H1 (cell line): ENCODE data around the gene ANKFY1. TPM values are rescaled to one million over a fixed set of nuclear protein-coding genes. Genes with fewer than 3 reads are reported as not detected.

Source experiments
- CTCF ChIA-PET: fragments of 300-600 bp; sonication (Branson Sonifier 250); formaldehyde crosslinking; loops from one replicate; lab custom pipeline; 2021; ENCODE audit not compliant: partially characterized antibody; lab: Charles Lee
- POLR2A ChIA-PET: fragments of 300-600 bp; sonication (Branson Sonifier 250); formaldehyde crosslinking; loops from one replicate; lab custom pipeline; 2021; ENCODE audit warnings: inconsistent platforms; ENCODE audit not compliant: partially characterized antibody; lab: Charles Lee
- DNase-seq, 2 experiments: peaks; one replicate each; pipeline versions ENCODE4 v3.0.0 to v3.0.0-alpha.2; 2010 to 2022; ENCODE audit warnings: low spot score in 2 of 2, low read depth in 1 of 2, mixed read lengths in 1 of 2
- FAIRE-seq: peaks from 2 replicates; lab custom pipeline; 2011; peaks lifted over from hg19 to GRCh38; lab: Jason Lieb, UNC
- H2AFZ ChIP-seq: 2 replicates; pipeline ENCODE4 v1.8.1; 2012; ENCODE audit warnings: low read length, inconsistent platforms
- H2AK5ac ChIP-seq: 2 replicates; pipeline ENCODE4 v1.6.1; 2013; ENCODE audit warnings: low read depth, low read length
- H2BK120ac ChIP-seq: replicated peaks from 2 replicates; pipeline ENCODE3; 2013; ENCODE audit warnings: low read depth, low read length, inconsistent platforms
- H2BK12ac ChIP-seq: 2 replicates; pipeline ENCODE4 v1.6.1; 2013; ENCODE audit warnings: low read depth, low read length
- H2BK15ac ChIP-seq: 2 replicates; pipeline ENCODE4 v1.6.1; 2013; ENCODE audit warnings: low read length
- H2BK20ac ChIP-seq: 2 replicates; pipeline ENCODE4 v1.6.1; 2013; ENCODE audit warnings: low read length
- H2BK5ac ChIP-seq: 2 replicates; pipeline ENCODE4 v1.6.1; 2013; ENCODE audit warnings: low read depth, low read length
- H3K14ac ChIP-seq: 2 replicates; pipeline ENCODE4 v1.6.1; 2013; ENCODE audit warnings: inconsistent platforms; ENCODE audit not compliant: insufficient read length
- H3K18ac ChIP-seq: 2 replicates; pipeline ENCODE4 v1.6.1; 2013; ENCODE audit warnings: low read length; ENCODE audit errors: extremely low read depth
- H3K23ac ChIP-seq: 2 replicates; pipeline ENCODE4 v1.6.1; 2013; ENCODE audit warnings: inconsistent platforms; ENCODE audit not compliant: insufficient read length
- H3K23me2 ChIP-seq: 2 replicates; pipeline ENCODE4 v1.6.1; 2013; ENCODE audit warnings: low read depth, low read length
- H3K27ac ChIP-seq: 2 replicates; pipeline ENCODE4 v1.6.1; 2011; ENCODE audit warnings: low read depth, low read length, inconsistent platforms
- H3K27me3 ChIP-seq, 4 experiments: replicated peaks in 1 of 4; 1 replicate in 1 of 4; 2 replicates in 3 of 4; pipeline versions ENCODE4 v1.6.1 to v1.8.1; 2011 to 2013; ENCODE audit warnings: low read length in 3 of 4, mild to moderate bottlenecking in 3 of 4, inconsistent platforms in 2 of 4, mixed read lengths in 2 of 4, moderate library complexity in 1 of 4; ENCODE audit not compliant: control insufficient read depth in 3 of 4, insufficient read depth in 3 of 4; ENCODE audit errors: extremely low read depth in 1 of 4
- H3K36me3 ChIP-seq, 4 experiments: 2 replicates each; pipeline versions ENCODE4 v1.6.1 to v1.8.1; 2011 to 2013; ENCODE audit warnings: mild to moderate bottlenecking in 4 of 4, low read length in 3 of 4, moderate library complexity in 2 of 4, control low read depth in 1 of 4, inconsistent platforms in 1 of 4; ENCODE audit not compliant: insufficient read depth in 4 of 4, control insufficient read depth in 2 of 4
- H3K4ac ChIP-seq: replicated peaks from 2 replicates; pipeline ENCODE3; 2013; ENCODE audit warnings: low read length, low read depth, mixed read lengths, inconsistent platforms; ENCODE audit not compliant: insufficient read length
- H3K4me1 ChIP-seq, 4 experiments: replicated peaks in 1 of 4; 1 replicate in 1 of 4; 2 replicates in 3 of 4; pipeline versions ENCODE4 v1.6.1 to v1.8.1; 2011 to 2013; ENCODE audit warnings: low read length in 3 of 4, inconsistent platforms in 2 of 4, mixed read lengths in 1 of 4; ENCODE audit not compliant: insufficient read depth in 4 of 4, control insufficient read depth in 3 of 4
- H3K4me2 ChIP-seq, 2 experiments: 2 replicates each; pipeline versions ENCODE4 v1.6.1 to v1.8.1; 2011 to 2013; ENCODE audit warnings: low read depth in 2 of 2, low read length in 2 of 2, control low read depth in 1 of 2, inconsistent platforms in 1 of 2, mild to moderate bottlenecking in 1 of 2; ENCODE audit not compliant: insufficient read depth in 1 of 2
- H3K4me3 ChIP-seq, 4 experiments: fragments of 200-600, 300-600 bp in 1 of 4; sonication (generic), shearing (Covaris generic), sonication (Bioruptor Twin) in 1 of 4; 2 replicates each; pipeline versions ENCODE4 v1.5.1 to v1.8.1; 2011 to 2016; ENCODE audit warnings: low read length in 4 of 4, low read depth in 3 of 4, control low read depth in 2 of 4, inconsistent platforms in 2 of 4, mild to moderate bottlenecking in 2 of 4, mixed read lengths in 1 of 4, moderate library complexity in 1 of 4; ENCODE audit not compliant: insufficient read depth in 2 of 4; ENCODE audit errors: extremely low read depth in 1 of 4
- H3K56ac ChIP-seq: replicated peaks from 2 replicates; pipeline ENCODE3; 2013; ENCODE audit warnings: low read depth, mild to moderate bottlenecking, mixed read lengths, low read length, inconsistent platforms; ENCODE audit not compliant: insufficient read length
- H3K79me1 ChIP-seq: 2 replicates; pipeline ENCODE4 v1.6.1; 2013; ENCODE audit warnings: low read depth, low read length, control low read depth
- H3K79me2 ChIP-seq, 2 experiments: 2 replicates each; pipeline versions ENCODE4 v1.6.1 to v1.8.1; 2012 to 2013; ENCODE audit warnings: low read length in 2 of 2, mild to moderate bottlenecking in 2 of 2, inconsistent platforms in 1 of 2; ENCODE audit not compliant: insufficient read depth in 2 of 2, control insufficient read depth in 1 of 2
- H3K9ac ChIP-seq, 4 experiments: replicated peaks in 1 of 4; 1 replicate in 1 of 4; 2 replicates in 3 of 4; pipeline versions ENCODE4 v1.6.1 to v1.8.1; 2011 to 2013; ENCODE audit warnings: low read depth in 3 of 4, low read length in 3 of 4, control low read depth in 2 of 4, mild to moderate bottlenecking in 2 of 4, moderate library complexity in 2 of 4, inconsistent platforms in 1 of 4; ENCODE audit errors: extremely low read depth in 1 of 4
- H3K9me3 ChIP-seq, 2 experiments: 2 replicates each; pipeline versions ENCODE4 v1.6.1 to v1.8.1; 2012 to 2013; ENCODE audit warnings: mild to moderate bottlenecking in 2 of 2, moderate library complexity in 2 of 2, control low read depth in 1 of 2, inconsistent platforms in 1 of 2, low read depth in 1 of 2, low read length in 1 of 2, mixed read lengths in 1 of 2; ENCODE audit not compliant: insufficient read depth in 2 of 2
- H4K20me1 ChIP-seq, 2 experiments: replicated peaks in 1 of 2; 2 replicates each; pipeline versions ENCODE3 to v1.8.1; 2011 to 2013; ENCODE audit warnings: inconsistent platforms in 2 of 2, low read length in 2 of 2, mild to moderate bottlenecking in 1 of 2; ENCODE audit not compliant: insufficient read depth in 2 of 2, control insufficient read depth in 1 of 2
- H4K5ac ChIP-seq: 2 replicates; pipeline ENCODE4 v1.6.1; 2013; ENCODE audit warnings: low read length, low read depth, mixed read lengths, inconsistent platforms; ENCODE audit not compliant: insufficient read length
- H4K8ac ChIP-seq: 2 replicates; pipeline ENCODE4 v1.8.0; 2013; ENCODE audit warnings: mild to moderate bottlenecking, moderate library complexity, low read length, inconsistent platforms; ENCODE audit not compliant: insufficient read depth; ENCODE audit errors: extremely low read depth
- H4K91ac ChIP-seq: replicated peaks from 2 replicates; pipeline ENCODE3; 2013; ENCODE audit warnings: low read length, mixed read lengths, inconsistent platforms; ENCODE audit not compliant: insufficient read length
- BACH1 ChIP-seq: IDR thresholded peaks from 2 replicates; pipeline ENCODE4 v1.6.1; 2012; ENCODE audit warnings: low read length, improper control_type of control experiment
- BCL11A ChIP-seq, 2 experiments: IDR thresholded peaks; one replicate each; pipeline ENCODE4 v1.6.1; 2011; ENCODE audit warnings: low read depth in 2 of 2, low read length in 2 of 2, mild to moderate bottlenecking in 2 of 2
- BRCA1 ChIP-seq: IDR thresholded peaks from 2 replicates; pipeline ENCODE4 v1.6.1; 2012; ENCODE audit warnings: low read depth, low read length, improper control_type of control experiment
- CBX5 ChIP-seq: fragments of 300-800, 300-1000 bp; sonication (generic); IDR thresholded peaks from 2 replicates; pipeline ENCODE4 v1.7.1; 2016; ENCODE audit warnings: antibody characterized with exemption, low read length, low read depth
- CTBP2 ChIP-seq: IDR thresholded peaks from 2 replicates; pipeline ENCODE4 v1.7.0; 2011; ENCODE audit warnings: borderline replicate concordance, mild to moderate bottlenecking, moderate library complexity, mixed read lengths, low read length; ENCODE audit not compliant: insufficient read depth, insufficient read length
- GABPA ChIP-seq: IDR thresholded peaks from 2 replicates; pipeline ENCODE4 v1.6.1; 2011; ENCODE audit warnings: mild to moderate bottlenecking, low read length, moderate library complexity, borderline replicate concordance; ENCODE audit not compliant: insufficient read depth
- NRF1 ChIP-seq: IDR thresholded peaks from 2 replicates; pipeline ENCODE4 v1.6.1; 2011; ENCODE audit warnings: mild to moderate bottlenecking, low read depth, low read length, improper control_type of control experiment
- SP1 ChIP-seq: IDR thresholded peaks from 2 replicates; pipeline ENCODE4 v1.6.1; 2011; ENCODE audit warnings: low read depth, low read length
- SRF ChIP-seq: IDR thresholded peaks from 2 replicates; pipeline ENCODE4 v1.6.1; 2011; ENCODE audit warnings: mild to moderate bottlenecking, low read depth, low read length, moderate library complexity
- TAF7 ChIP-seq: optimal IDR thresholded peaks from 2 replicates; pipeline ENCODE3; 2011; ENCODE audit warnings: low read depth, mild to moderate bottlenecking, inconsistent platforms, low read length, moderate library complexity, borderline replicate concordance
- TBP ChIP-seq: IDR thresholded peaks from 2 replicates; pipeline ENCODE4 v1.6.1; 2011; ENCODE audit warnings: low read depth, low read length, improper control_type of control experiment
- TCF12 ChIP-seq: IDR thresholded peaks from 2 replicates; pipeline ENCODE4 v1.6.1; 2011; ENCODE audit warnings: low read depth, mild to moderate bottlenecking, low read length
- TEAD4 ChIP-seq: IDR thresholded peaks from 2 replicates; pipeline ENCODE4 v1.6.1; 2012; ENCODE audit warnings: low read depth, low read length, inconsistent platforms, mixed read lengths
- WGBS, 2 experiments: shearing (Covaris generic) in 1 of 2; methylation state at CpG; one replicate each; pipeline versions ENCODE4 v1.1.6 to v1.1.7; 2013 to 2015; ENCODE audit warnings: low lambda C conversion rate in 2 of 2, mixed read lengths in 2 of 2, inconsistent platforms in 1 of 2, low coverage in 1 of 2, missing lambda C conversion rate in 1 of 2; ENCODE audit not compliant: insufficient replicate concordance in 2 of 2, insufficient coverage in 1 of 2, insufficient read length in 1 of 2; ENCODE audit errors: extremely low coverage in 1 of 2, missing lambda C conversion rate in 1 of 2; 5-methylcytosine and 5-hydroxymethylcytosine counted together
- polyA plus RNA-seq, 7 experiments: library from polyadenylated mRNA; depleted of rRNA in 3 of 7; stranded (reverse) in 5 of 7; unstranded in 2 of 7; fragments of >200 nt in 5 of 7; fragments of 200-250 nt in 2 of 7; gene quantifications; 1 replicate in 5 of 7; 2 replicates in 1 of 7; 4 replicates in 1 of 7; pipeline versions ENCODE4 v1.2.1 to v1.2.3, GENCODE V29; 2011 to 2013; ENCODE audit warnings: missing spikeins in 2 of 7, mixed read lengths in 2 of 7
- total RNA-seq: library from RNA; stranded (reverse); fragmentation: NEBNext Ultra II Directional; extraction: Animal tissue kit (Norgen Biotek cat#: 25700); gene quantifications from 2 replicates; pipeline ENCODE4 v1.2.1, GENCODE V29; 2021

The ANKFY1 gene
- total and polyA plus RNA-seq, 2 of the 8 experiments (the other 6 are each of a cell fraction or from before 2014, with no cell fraction given) = 28.3 to 45.3 TPM

GRCh38 chr17:4221899-4222659 is 41.7 kb downstream of the ANKFY1 start:
- FAIRE-seq (no peak), DNase-seq (no peak)
- H2BK120ac ChIP-seq = no peak overlapping the region
- no peak overlapping the region for H2BK12ac ChIP-seq
- no peaks in the 10 kb centered on the region; the same call in 1 of the 2 replicates for H3K79me1 ChIP-seq
- WGBS, 2 experiments = 96% methylated on average over 28 of the region's 47 CpGs; no CpG with 5 or more reads in 1 of the 2 experiments
- H4K91ac ChIP-seq = no peak overlapping the region
- no peak overlapping the region for H2BK15ac ChIP-seq
- no peak overlapping the region for H2BK20ac ChIP-seq
- H3K56ac ChIP-seq = no peak overlapping the region
- no peak overlapping the region for H3K9ac ChIP-seq
- H3K27me3 ChIP-seq = no peaks in the 10 kb centered on the region
- no peak overlapping the region for H2BK5ac ChIP-seq
- no peak overlapping the region for H4K8ac ChIP-seq
- no peak overlapping the region for H4K5ac ChIP-seq
- no peaks in the 10 kb centered on the region for H3K23me2 ChIP-seq
- H3K4ac ChIP-seq = no peak overlapping the region
- ChIA-PET POLR2A (interaction anchor here (0.6 to 1.0 kb wide), 4 partner anchors 18 to 202 kb away, joined by 3 to 6 read pairs (median 4); partner anchors contain the start of genes CYB5D2 and ZZEF1), CTCF (interaction anchor here (0.6 to 1.7 kb wide), 6 partner anchors 9 to 212 kb away, joined by 3 to 8 read pairs (median 4); no protein-coding TSS in a partner anchor)
- no peak overlapping the region for H3K14ac ChIP-seq
- H4K20me1 ChIP-seq = no peaks in the 10 kb centered on the region
- H3K4me3 ChIP-seq = no peak overlapping the region
- no peaks in the 10 kb centered on the region for H3K4me1 ChIP-seq
- H3K18ac ChIP-seq = no peak overlapping the region
- no peak overlapping the region for H3K27ac ChIP-seq
- peaks cover 0 to 11% (median 1%) of the 10 kb centered on the region in 4 experiments; a peak in 5 of 8 replicates for H3K36me3 ChIP-seq
- H3K9me3 ChIP-seq = no peaks in the 10 kb centered on the region
- H2AFZ ChIP-seq = no peak overlapping the region
- no peak overlapping the region for H2AK5ac ChIP-seq
- no peak overlapping the region for H3K4me2 ChIP-seq
- no peak overlapping the region for H3K23ac ChIP-seq
- H3K79me2 ChIP-seq = no peaks in the 10 kb centered on the region
- TF ChIP-seq CBX5 (no peak), NRF1 (no peak), TBP (no peak), BCL11A (IDR thresholded peaks at IDR 0.05; ENCODE audit: low read depth in 2 of 2, low read length in 2 of 2) (no peak), BACH1 (no peak), GABPA (no peak), CTBP2 (no peak), BRCA1 (no peak), SRF (no peak), SP1 (no peak), TEAD4 (no peak), TAF7 (no peak), TCF12 (no peak)
